TTC549 (cell line): ENCODE measurements around the gene ATAD3B.
"Not testable (repeated sequence)": the region's sequence is repeated elsewhere in the genome, so short reads cannot be mapped to it uniquely, and the experiment has no call there.

ENCODE experiments used
- FAIRE-seq: peaks from 2 replicates; lab custom pipeline; 2012; peaks lifted over from hg19 to GRCh38; lab: Jason Lieb, UNC

Gene ATAD3B

DNA sequence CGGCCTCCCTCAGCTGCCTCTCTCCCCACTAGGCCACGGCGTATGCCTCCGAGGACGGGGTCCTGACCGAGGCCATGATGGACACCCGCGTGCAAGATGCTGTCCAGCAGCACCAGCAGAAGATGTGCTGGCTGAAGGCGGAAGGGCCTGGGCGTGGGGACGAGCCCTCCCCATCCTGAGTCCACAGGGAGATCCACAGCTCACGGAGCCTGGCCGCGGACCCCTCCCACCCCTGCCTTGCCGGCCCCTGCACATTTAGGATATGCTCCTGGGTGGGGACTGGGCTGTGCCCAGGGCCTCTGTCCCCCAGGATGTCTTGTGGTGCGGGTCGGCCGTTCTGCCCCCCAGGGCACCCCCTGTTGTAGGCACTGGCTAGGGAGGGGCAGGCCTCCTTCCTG, 62.3 kb downstream of the ATAD3B start:
- not testable (repeated sequence) for FAIRE-seq

DNA sequence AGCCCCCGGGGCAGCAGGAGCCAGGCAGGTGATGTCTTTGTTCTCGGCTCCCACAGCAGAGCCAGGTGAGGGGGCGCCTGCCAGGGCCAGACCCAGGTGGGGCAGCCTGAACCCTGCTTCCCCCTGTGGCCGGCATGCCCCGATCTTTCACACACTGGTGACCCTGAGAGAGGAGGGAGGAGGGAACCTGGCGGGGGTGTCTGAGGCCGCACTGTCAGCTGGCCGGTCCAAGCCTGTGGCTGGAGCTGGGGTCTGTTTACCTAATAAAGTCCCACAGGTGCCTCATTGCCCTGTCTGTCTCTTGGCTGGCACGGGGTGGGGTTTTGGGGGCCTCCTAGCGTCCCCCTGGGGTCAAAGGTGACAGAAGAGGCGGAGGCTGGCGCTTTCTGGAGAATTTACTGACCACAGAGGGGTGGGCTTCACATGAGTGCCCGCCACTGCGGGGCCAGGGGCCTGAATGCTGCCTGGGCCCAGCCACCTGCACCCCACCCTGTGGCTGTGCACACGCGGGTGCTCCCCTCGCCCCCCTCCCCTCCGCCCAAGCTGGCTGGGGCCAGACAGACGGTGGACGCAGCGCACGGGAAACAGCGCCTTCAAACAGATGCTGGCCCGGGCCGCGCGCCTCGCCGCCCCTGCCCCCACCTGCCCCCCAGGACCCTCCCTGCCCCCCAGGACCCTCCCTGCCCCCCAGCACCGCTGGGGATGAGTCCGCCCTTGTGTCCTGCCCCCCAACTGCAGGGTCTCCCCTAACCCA, 63.0 kb downstream of the ATAD3B start:
- FAIRE-seq, result no peak

DNA sequence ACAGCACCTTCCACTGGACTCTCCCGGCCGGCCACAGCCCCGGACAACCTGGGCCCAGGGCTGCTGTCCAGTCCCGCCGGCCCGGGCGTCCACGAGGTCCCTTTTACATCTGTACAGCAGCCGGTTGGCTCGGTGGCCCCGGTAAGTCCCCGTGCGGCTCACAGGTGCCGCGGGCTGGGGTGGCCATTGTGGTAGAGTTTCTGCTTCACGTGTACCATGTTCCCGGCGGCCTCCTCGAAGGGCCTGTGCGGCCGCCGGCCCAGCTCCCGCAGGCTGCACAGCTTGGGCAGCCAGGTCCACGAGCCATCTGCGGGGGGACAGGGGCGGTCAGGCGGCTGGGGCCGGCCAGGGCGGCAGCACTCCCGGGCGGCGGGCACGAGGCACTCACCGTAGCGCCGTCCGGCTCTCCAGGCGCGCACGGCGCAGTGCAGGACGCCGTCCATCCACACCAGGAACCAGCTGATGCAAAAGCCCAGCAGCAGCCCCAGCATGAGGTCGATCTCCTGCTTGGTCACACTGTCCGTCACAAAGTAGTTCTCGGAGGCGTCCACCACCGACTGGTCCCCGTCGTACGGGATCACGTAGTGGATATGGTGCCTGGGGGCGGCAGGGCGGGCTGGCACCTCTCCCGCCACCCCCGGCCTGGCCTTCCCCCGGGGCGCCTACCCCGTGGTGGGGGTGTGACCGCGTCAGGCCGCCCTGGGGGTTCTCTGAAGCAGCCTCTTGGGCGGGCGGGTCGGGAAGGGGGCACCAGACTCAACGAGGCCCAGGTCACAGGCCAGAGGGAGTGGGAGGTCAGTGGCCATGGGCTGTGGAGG, 63.8 kb downstream of the ATAD3B start:
- FAIRE-seq, result no peak

DNA sequence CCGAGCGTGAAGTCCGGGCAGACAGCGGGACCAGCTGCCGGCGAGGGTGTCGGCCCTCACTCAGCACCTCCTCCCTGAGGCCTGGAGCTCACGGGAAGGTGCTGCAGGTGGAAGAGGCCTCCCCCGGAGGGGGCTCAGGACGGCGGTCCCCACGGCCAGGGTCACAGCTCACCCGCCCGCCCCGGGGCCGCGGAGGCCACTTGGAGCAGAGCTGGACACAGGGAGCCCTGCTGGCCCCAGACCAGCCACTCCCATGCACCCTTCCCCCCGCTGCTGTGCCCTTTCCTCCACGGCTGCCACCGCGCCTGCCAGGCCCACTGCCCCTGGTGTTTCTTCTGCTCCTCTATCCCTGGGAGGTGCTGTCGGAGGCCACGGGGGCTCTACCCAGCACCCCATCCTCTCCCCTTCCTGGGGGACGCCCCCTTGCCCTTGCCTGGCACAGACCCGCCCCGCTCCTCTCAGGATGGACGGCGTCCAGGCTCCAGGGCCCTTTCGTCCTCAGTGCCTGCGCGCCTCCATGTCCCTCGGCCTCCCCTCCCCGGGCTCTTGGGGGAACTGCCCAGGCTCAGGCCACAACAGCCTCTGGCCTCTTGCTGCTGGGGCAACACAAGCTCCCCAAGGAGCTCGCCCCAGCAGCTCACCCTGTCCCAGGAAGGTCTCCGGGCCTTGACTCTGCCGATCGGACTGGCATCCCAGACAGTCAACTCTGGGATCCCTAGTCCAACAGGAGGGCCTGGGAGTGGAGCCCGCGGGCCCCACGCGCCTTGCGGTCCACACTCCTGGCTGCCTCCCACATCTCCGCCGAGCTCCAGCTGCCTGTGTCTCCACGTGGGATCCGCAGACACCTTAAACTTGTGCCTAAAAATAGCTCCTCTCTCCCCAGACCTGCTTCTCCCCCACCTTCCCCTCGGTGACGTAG, 64.7 kb downstream of the ATAD3B start:
- no peak for FAIRE-seq

DNA sequence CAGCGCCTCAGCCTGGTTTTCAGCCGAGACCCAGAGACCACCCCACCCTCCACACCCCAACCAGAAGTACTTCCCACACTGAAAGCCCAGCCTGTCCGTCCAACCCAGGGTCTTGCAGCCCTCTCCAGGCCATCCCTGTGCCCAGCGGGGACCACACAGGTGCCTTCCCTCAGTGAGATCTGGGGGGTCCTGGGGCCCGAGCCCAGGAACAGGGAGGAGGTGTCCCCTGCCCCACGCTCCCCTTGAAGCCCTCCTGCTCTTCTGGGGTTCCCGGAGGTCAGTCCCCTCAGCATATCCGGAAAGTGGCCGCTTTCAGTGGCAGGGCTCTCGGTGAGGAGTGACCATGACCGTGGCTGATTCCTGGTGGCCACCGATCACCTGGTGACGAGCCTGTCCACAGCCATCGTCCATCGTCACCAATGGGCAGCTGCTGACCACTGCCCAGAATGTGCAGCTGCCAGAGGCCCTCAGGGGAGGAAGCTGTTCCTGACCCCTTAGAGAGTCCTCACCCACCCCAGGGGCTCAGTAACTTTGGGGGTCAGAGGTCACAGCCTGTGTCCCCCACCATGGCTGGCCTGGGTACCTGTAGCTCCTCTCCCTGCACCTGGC, 65.5 kb downstream of the ATAD3B start:
- no peak for FAIRE-seq

DNA sequence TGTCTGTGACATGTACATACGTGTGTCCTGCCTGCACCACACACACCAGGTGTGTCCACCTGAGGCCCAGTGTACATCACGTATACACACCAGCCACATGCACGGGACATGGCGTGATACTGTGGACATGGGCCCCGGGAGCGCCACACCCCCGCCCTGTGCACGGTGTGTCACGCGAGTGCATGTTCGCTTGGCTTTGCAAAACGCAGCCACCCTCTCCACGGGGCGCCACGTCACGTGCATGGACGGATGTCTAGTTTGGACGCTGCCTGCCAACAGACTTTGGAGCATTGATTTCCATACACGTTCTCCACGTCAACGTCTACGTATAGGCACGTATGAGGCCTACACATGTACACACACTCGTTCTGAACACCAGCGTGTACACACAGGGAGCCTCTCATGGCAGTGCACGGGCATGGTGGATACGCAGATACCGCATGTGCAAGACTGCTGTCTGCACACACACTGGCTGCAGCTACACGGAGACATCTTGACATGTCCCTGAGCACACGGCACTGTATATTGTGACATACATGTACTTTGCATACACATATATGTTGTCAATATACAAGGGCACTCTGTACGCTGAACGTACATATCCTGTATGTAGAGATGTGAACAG, 66.2 kb downstream of the ATAD3B start:
- FAIRE-seq, result no peak

DNA sequence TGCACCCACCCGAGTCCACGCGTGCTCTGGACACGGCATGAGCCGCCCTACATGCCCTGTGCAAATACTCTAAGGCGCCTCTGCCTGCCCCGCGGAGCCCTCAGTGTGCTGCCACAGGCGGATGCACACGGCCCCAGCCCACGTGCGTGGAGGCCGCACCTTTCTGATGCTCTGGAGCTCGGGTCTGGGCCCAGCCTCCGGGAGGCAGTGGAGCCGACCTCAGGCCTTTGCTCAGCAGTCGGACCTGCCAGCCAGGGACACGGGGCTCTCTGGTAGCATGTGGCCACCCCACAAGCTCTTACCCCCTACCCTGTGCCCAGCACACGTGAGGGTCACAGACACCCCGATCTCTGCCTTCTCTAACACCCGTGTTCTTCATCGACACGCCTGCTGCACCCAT, 66.8 kb downstream of the ATAD3B start:
- no peak for FAIRE-seq

DNA sequence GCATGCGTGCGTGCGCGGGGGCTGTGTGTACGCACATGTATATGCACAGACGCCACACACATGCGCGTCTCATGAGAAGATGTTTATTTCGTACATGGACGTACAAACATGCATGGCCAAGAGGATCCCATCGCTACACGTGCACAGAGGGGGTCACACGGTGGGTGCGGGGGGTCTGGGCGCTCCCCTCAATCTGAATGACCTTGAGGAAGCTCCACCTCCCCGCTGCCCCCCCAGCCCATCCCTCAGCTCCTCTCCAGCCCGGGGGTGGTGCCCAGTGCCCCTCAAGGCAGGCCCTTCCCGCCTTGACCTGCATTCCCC, 67.4 kb downstream of the ATAD3B start:
- no peak for FAIRE-seq

DNA sequence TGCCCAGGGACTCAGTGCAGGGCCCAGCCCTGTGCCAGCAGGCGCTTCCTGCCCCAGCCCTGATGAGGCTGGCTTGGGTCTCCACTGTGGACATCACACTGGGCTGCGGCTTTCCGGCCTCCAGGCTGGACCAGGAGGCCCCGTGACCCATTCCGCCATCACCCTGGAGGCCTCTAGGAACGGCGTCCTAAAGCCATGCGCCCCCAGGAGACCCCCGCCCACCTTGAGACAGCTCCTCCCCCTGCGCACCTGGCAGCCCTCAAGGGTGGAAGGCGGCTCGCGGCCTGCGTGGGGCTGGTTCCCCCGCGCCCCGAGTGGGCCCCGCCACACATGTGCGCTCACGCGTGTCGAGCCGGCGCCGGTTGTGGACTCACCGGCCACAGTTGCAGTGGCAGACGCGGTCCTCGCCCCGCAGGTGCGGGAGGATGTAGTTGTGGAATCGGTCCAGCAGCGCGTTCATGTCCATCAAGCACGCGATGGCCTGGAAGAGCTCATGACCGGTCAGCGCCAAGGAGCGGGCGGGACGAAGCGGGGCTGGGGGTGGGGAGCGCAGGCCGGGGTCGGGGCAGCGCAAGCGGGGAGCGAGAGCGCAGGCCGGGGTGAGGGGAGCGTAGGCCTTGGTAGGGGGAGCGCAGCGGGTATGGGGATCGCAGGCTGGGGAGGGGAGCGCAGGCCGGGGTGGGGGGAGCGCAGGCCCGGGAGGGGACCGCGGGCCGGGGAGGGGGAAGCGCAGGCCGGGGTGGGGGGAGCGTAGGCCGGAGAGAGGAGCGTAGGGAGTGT, 67.9 kb downstream of the ATAD3B start:
- FAIRE-seq, result no peak

DNA sequence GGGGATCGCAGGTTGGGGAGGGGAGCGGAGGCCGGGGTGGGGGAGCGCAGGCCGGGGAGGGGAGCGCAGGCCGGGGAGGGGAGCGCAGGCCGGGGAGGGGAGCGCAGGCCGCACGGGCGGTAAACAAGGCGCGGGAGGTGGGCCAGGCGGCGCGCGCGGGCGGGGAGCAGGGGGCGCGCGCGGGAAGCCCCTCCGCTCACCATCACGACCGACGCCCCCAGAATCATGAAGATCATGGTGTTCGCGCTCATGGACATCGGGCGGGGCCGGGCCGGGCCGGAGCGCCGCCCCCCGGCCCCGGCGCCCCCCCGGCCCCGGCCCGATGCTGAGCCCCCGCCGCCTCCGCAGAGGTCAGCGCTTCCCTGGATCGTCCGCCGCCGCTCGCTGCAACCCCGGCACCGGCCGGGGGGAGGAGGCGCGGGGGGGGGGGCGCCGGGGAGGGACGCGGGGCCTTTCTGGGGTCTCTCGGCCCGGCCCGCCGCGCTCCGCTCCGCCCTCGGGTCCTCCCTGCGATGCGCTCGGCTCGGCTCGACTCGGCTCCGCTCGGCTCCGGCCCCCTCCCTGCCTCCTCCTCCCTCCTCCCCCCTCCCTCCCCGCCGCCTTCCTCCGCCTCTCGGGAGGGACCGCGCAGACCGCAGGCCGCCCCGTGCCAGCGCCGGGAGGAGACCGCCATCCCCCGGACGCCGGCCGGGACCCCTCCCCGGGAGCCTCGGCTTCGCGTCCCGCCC, 68.7 kb downstream of the ATAD3B start, which contains the start of gene TMEM240:
Gene TMEM240 (minus strand): TSS at position 535 of the 728 bp plus-strand sequence. CDS start 278 bp downstream, at position 257.
- FAIRE-seq, result no peak

DNA sequence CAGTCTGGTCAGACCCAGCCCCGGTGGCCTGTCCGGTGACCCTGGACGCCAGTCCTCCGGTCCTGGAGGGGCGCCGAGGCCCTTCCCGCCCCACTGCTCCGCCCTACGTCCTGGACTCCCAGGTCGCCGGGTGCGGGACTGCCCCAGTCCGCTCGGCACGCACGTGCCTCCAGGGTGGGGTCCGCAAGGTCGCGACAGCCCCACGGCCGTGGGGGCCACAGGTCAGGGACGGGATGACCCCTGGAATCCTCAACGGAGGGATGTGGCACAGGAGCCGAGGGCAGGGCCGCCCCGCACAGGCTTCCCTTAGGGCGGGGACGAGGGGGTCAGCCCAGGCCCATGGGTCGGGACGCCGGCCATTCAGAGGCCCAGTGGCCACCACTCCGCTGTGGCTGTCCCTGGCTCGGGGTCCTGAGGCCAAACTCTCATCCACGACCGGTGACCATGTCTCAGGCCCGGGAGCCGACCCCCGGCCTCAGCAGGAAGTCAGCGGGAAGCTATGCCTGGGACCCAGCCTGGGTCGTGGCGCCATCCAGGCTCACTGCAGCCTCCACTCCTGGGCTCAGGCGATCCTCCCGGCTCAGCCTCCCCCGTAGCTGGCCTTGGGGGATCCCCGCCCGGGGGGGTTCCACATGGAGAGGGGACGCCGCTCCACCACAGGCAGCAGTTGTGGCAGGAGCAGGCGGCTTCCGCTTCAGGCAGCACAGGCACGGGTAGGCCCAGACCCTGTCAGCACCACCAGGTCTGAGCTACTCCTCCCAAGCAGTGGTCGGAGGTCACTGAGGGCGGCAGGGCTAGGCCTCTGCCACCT, 69.5 kb downstream of the ATAD3B start:
- no peak for FAIRE-seq

DNA sequence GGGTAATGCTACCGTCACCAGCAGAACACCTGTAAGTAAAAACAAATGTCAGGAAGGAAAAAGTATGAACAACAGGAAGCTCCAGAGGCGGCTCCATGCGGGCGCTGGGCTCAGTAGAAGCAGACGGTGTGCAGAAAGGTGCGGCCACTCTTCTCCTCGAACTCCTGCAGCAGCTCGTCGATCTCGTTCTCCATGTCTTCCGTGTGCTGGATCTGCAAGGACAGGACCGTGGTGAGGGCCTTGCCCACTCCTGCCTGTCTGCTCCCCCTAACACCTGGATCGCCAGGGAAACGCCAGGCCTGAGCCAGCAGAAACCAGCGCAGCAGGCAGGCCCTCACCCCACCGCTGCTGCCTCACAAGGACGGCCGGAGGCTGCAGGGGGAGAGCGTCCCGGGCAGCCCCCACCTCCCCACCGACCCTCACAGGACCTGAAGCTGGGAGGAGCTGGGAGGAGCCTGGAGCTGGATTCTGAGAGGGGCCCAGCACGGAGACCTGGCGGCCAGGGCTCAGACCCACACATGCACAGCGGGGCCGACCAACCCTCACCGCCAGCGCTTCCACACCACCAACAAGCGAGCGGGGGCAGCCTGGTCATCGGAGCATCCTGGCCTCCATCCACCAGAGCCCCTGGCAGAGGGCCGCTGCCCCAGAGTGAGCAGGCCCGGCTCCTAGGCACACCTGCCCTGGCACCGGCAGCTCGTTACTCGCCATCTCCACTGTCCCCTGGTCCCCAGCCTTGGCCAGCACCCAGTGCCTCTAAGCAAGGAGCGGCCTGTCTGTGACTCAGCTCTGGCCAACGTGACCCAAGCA, 70.6 kb downstream of the ATAD3B start:
- no peak for FAIRE-seq

DNA sequence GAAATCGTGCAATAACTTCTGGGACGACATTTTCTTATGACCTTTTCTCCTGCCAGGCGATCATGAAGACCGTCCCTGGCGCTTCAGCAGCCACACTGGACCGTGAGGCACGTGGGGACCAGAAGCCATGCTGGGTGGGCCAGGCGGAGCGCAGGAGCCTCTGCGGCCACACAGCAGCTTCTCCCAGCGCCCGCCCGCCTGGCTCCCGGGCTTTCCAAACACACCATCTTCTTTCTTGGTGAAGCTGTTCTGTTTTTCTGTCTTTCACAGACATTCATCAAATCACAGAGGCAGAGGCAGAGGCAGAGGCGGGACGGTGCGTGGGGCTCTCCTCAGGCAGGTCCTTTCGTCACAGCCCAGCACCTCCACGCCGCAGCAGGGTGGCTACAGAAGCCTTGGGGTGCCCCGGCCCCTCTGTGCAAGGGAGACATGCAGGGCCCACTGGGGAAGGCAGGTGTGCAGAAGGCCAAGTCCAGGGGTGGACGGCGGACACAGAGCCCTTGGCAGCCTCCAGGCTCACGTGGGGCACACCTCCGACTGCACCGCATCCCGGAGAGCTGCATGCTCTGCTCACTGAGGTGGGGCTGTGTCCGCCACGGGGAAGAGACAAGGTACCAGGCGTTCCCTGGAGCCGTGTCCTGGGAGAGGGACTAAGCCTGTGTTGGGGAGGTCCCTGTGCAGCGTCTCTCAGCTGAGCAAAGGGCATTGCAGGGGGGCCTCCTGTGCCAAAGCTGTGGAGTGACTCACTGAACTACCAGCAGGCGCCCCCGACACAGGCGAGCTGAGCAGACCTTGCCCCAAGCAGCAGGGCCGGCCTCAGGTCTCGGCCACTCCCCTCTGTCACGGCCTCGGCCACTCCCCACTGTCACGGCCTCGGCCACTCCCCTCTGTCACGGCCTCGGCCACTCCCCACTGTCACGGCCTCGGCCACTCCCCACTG, 71.5 kb downstream of the ATAD3B start:
- FAIRE-seq, result no peak

DNA sequence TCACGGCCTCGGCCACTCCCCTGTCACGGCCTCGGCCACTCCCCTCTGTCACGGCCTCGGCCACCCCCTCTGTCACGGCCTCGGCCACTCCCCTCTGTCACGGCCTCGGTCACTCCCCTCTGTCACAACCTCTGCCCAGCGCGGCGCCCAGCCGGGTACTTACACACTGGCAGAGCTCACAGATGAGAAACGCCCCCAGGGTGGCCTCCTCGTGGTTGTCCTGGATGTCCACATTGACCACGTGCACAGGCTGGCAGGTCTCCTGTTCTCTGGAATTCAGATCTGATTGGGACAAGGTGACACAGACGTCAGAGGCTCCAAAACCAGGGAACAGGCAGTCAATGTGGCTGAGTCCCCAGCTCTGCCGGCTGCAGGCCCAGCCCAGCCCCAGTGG, 72.1 kb downstream of the ATAD3B start:
- no peak for FAIRE-seq

DNA sequence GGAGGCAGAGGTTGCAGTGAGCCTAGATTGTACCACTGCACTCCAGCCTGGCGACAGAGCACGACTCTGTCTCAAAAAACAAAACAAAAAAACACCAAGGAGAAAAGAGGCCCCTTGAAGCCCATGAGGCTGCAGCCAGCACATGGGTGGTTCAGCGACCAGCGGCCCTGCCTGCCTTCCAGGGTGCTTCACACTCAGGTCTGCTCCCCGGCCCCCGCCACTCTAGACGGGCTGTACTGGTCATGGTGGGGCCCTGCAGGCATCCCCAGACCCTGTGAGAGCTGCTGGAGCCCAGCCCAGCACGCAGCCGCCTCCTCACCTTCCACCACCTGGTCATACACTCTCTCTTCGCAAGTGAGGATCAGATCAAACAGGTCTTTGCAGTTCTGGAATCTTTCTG, 73.0 kb downstream of the ATAD3B start:
- FAIRE-seq, result no peak
